K562 (cell line): ENCODE measurements around the gene KLHL18.

Experiments
- POLR2AphosphoS5 ChIP-seq: IDR thresholded peaks from 2 replicates; pipeline ENCODE4 v1.6.1; 2011; ENCODE audit warnings: mild to moderate bottlenecking, low read depth, low read length, moderate library complexity; ENCODE audit not compliant: control insufficient read depth, insufficient read depth
- POLR2G ChIP-seq: fragments of 200-400 bp; formaldehyde crosslinking; IDR thresholded peaks from 2 replicates; pipeline ENCODE4 v1.6.1; 2017; ENCODE audit warnings: low read depth, mild to moderate bottlenecking, antibody characterized with exemption, low read length, moderate library complexity
- TEAD4 ChIP-seq, 2 experiments: sonication (generic) in 1 of 2; formaldehyde crosslinking in 1 of 2; IDR thresholded peaks; 2 replicates each; pipeline versions ENCODE4 v1.6.1 to v1.8.0; 2012 to 2022; ENCODE audit warnings: borderline replicate concordance in 1 of 2, inconsistent platforms in 1 of 2, low read length in 1 of 2, mild to moderate bottlenecking in 1 of 2, missing genetic modification reagents in 1 of 2
- ZBTB34 ChIP-seq: fragments of 250-450 bp; sonication (Bioruptor Pico); IDR thresholded peaks from 2 replicates; pipeline ENCODE4 v1.8.0; 2021; ENCODE audit warnings: mild to moderate bottlenecking, moderate library complexity
- ZFP1 ChIP-seq: fragments of 450-650 bp; formaldehyde crosslinking; IDR thresholded peaks from 2 replicates; pipeline ENCODE4 v1.4.0; 2020; ENCODE audit warnings: mild to moderate bottlenecking, mixed read lengths
- TF ChIP-seq, protein P1 (sequence below), 3 experiments: IDR thresholded peaks in 2 of 3; conservative IDR thresholded peaks in 1 of 3; 2 replicates each; pipeline ENCODE4 v1.5.1; 2011 to 2012; ENCODE audit warnings: low read length in 3 of 3, mild to moderate bottlenecking in 3 of 3, control low read depth in 2 of 3, improper control_type of control experiment in 1 of 3, inconsistent platforms in 1 of 3, low read depth in 1 of 3, mixed read lengths in 1 of 3, moderate library complexity in 1 of 3; ENCODE audit not compliant: insufficient read depth in 2 of 3
- TF ChIP-seq, protein P2 (sequence below), 2 experiments: fragments of 450-650 bp in 1 of 2; sonication (generic) in 1 of 2; formaldehyde crosslinking in 1 of 2; IDR thresholded peaks; 2 replicates each; pipeline versions ENCODE4 v1.7.1 to v1.9.0; 2016 to 2022; ENCODE audit warnings: inconsistent platforms in 1 of 2, mild to moderate bottlenecking in 1 of 2, missing genetic modification reagents in 1 of 2

DNA sequence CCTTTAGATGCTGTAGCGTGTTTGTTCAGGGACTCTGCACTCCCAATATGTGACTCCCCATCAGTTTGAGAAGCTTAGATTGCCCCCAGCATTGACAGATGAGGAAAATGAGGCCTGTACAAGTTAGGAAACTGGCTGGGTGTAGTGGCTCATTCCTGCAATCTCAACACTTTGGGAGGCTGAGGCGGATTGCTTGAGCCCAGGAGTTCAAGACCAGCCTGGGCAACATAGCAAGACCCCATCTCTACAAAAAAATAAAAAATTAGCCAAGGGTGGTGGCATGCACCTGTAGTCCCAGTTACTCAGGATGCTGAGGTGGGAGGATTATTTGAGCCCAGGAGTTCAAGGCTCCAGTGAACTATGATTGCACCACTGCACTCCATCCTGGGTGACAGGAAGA is 84.1 kb downstream of the KLHL18 start:
- TF ChIP-seq TEAD4 (IDR thresholded peaks at IDR 0.05; ENCODE audit: low read length) (no peak), TEAD4 (CRISPR knock-in tag; IDR thresholded peaks at IDR 0.05; ENCODE audit: borderline replicate concordance) (no peak), ZFP1 (CRISPR knock-in tag) (no peak), ZBTB34 (no peak), POLR2G (no peak), POLR2AphosphoS5 (no peak)
- TF ChIP-seq, protein P1, sequence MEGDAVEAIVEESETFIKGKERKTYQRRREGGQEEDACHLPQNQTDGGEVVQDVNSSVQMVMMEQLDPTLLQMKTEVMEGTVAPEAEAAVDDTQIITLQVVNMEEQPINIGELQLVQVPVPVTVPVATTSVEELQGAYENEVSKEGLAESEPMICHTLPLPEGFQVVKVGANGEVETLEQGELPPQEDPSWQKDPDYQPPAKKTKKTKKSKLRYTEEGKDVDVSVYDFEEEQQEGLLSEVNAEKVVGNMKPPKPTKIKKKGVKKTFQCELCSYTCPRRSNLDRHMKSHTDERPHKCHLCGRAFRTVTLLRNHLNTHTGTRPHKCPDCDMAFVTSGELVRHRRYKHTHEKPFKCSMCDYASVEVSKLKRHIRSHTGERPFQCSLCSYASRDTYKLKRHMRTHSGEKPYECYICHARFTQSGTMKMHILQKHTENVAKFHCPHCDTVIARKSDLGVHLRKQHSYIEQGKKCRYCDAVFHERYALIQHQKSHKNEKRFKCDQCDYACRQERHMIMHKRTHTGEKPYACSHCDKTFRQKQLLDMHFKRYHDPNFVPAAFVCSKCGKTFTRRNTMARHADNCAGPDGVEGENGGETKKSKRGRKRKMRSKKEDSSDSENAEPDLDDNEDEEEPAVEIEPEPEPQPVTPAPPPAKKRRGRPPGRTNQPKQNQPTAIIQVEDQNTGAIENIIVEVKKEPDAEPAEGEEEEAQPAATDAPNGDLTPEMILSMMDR (IDR thresholded peaks at IDR 0.05 in 2 of 3, conservative IDR thresholded peaks at IDR 0.05 in 1 of 3; ENCODE audit: insufficient read depth in 2 of 3, low read depth in 1 of 3, low read length in 3 of 3): no peak
- TF ChIP-seq, protein P2, sequence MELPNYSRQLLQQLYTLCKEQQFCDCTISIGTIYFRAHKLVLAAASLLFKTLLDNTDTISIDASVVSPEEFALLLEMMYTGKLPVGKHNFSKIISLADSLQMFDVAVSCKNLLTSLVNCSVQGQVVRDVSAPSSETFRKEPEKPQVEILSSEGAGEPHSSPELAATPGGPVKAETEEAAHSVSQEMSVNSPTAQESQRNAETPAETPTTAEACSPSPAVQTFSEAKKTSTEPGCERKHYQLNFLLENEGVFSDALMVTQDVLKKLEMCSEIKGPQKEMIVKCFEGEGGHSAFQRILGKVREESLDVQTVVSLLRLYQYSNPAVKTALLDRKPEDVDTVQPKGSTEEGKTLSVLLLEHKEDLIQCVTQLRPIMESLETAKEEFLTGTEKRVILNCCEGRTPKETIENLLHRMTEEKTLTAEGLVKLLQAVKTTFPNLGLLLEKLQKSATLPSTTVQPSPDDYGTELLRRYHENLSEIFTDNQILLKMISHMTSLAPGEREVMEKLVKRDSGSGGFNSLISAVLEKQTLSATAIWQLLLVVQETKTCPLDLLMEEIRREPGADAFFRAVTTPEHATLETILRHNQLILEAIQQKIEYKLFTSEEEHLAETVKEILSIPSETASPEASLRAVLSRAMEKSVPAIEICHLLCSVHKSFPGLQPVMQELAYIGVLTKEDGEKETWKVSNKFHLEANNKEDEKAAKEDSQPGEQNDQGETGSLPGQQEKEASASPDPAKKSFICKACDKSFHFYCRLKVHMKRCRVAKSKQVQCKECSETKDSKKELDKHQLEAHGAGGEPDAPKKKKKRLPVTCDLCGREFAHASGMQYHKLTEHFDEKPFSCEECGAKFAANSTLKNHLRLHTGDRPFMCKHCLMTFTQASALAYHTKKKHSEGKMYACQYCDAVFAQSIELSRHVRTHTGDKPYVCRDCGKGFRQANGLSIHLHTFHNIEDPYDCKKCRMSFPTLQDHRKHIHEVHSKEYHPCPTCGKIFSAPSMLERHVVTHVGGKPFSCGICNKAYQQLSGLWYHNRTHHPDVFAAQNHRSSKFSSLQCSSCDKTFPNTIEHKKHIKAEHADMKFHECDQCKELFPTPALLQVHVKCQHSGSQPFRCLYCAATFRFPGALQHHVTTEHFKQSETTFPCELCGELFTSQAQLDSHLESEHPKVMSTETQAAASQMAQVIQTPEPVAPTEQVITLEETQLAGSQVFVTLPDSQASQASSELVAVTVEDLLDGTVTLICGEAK (IDR thresholded peaks at IDR 0.05): no peak
- TF ChIP-seq, protein P2 (CRISPR knock-in tag; IDR thresholded peaks at IDR 0.05): no peak
